HEK293T (cell line): ENCODE measurements around the gene PTPRG.

ENCODE experiments used
- BHLHE40 ChIP-seq: fragments of 450-650 bp; IDR thresholded peaks from 2 replicates; pipeline ENCODE4 v1.6.1; 2016; ENCODE audit warnings: mild to moderate bottlenecking, moderate library complexity, borderline replicate concordance
- CTBP1 ChIP-seq: fragments of 450-650 bp; IDR thresholded peaks from 2 replicates; pipeline ENCODE4 v1.6.1; 2016; ENCODE audit warnings: borderline replicate concordance
- ELF4 ChIP-seq: fragments of 450-650 bp; IDR thresholded peaks from 2 replicates; pipeline ENCODE4 v1.6.1; 2017; ENCODE audit warnings: antibody characterized with exemption
- FOXM1 ChIP-seq: fragments of 450-650 bp; IDR thresholded peaks from 2 replicates; pipeline ENCODE4 v1.6.1; 2017; ENCODE audit warnings: mild to moderate bottlenecking, borderline replicate concordance
- HDGF ChIP-seq: fragments of 450-650 bp; IDR thresholded peaks from 2 replicates; pipeline ENCODE4 v1.6.1; 2017; ENCODE audit warnings: antibody characterized with exemption, borderline replicate concordance
- L3MBTL2 ChIP-seq: fragments of 450-650 bp; conservative IDR thresholded peaks from 2 replicates; pipeline ENCODE4 v1.6.1; 2016; ENCODE audit warnings: mild to moderate bottlenecking
- NFRKB ChIP-seq: fragments of 450-650 bp; IDR thresholded peaks from 2 replicates; pipeline ENCODE4 v1.6.1; 2016; ENCODE audit warnings: mild to moderate bottlenecking, moderate library complexity
- PKNOX1 ChIP-seq: fragments of 450-650 bp; IDR thresholded peaks from 2 replicates; pipeline ENCODE4 v1.6.1; 2016
- SP1 ChIP-seq: fragments of 450-650 bp; IDR thresholded peaks from 2 replicates; pipeline ENCODE4 v1.6.1; 2017
- SUZ12 ChIP-seq: fragments of 450-650 bp; IDR thresholded peaks from 2 replicates; pipeline ENCODE4 v1.6.1; 2016; ENCODE audit warnings: mild to moderate bottlenecking
- TARDBP ChIP-seq: fragments of 450-650 bp; IDR thresholded peaks from 2 replicates; pipeline ENCODE4 v1.6.1; 2016

- no peak for TF ChIP-seq FOXM1
- no peak for TF ChIP-seq ELF4
- no peak for TF ChIP-seq SUZ12
- TF ChIP-seq BHLHE40 = no peak
- no peak for TF ChIP-seq NFRKB
- TF ChIP-seq SP1 = no peak
- no peak for TF ChIP-seq TARDBP
- TF ChIP-seq L3MBTL2 = no peak
- no peak for TF ChIP-seq HDGF
- no peak for TF ChIP-seq CTBP1
- no peak for TF ChIP-seq PKNOX1
Measured at GRCh38 chr3:62300617-62301016, 739.2 kb downstream of the PTPRG start.
